GM15510 (cell line): Measurements from ENCODE around the gene PDGFRB.

ENCODE experiments used
- POLR2A ChIP-seq: IDR thresholded peaks from 3 replicates; pipeline ENCODE4 v1.6.1; 2011; ENCODE audit warnings: borderline replicate concordance; ENCODE audit not compliant: insufficient read length; ENCODE audit errors: extremely low read depth

The PDGFRB gene

DNA sequence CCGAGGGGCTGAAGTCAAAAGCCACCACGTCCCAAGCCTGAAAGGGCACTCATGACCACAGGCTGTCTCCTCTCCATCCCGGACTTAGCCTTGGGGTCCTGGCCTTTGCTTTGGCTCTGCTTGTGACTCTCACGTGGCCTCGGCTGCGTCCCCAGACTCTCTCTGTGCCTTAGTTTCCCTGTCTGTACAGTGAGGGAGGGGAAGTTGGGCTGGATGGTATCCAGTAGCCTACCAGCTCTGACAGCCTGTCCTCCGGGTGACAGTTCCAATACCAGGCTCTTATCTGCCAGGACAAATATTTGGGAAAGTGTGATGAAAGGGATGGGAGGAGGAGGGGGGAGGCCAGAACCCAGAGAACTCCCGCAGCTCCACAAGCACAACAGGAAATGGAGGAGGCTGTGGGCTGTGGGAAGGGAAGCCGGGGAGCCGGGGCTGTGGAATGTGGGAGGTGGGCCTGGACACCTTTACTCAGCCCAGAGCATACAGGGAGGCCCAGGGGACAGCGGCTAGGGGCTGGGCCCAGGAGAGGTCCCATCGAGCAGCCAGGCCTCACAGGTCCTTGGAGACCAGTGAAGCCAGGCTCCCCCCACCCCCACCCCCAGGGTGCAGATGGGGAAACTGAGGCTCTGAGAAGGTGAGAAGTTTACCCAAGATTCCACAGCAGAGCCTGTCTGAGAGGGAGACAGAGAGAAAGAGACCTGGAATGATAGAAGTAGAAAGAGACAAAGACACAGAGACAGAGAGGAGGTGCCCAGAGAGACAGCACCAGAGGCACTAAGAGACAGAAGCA, 18.3 kb downstream of the PDGFRB start:
- no peak for TF ChIP-seq POLR2A

- TF ChIP-seq POLR2A, result no peak
Measured at GRCh38 chr5:150136305-150137167, 19.1 kb downstream of the PDGFRB start.

DNA sequence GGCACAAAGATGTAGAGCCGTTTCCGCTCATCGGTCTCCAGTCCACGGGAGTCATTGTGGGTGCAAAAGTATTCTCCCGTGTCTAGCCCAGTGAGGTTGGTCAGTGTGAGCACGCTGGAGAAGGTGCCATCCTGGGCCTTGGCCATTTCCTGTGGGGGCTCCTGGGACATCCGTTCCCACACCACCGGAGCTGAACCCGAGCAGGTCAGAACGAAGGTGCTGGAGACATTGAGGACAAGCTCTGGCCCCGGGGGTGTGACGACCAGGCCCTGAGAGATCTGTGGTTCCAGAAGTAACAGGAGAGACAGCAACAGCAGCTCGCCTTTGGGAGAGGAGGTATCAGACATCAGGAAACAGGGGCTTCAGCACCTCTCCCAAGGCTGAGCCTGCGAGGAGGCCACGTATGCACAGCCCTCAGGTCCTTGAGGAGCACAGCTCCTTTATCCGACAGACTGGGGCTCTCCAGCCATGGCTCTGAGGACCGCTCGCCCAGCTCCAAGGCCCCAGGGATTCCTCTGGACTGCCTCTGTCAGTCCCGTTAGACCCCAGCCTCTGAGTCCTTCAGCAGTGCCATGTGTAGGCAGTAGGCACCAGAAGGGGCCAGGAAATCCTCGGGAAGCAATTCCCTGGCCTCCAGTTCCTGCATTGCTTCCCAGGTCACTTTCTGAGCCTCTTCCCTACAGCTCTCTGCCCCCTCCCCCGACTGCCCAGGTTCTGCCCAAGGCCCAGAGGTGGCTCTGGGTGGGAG, 19.9 kb downstream of the PDGFRB start:
- TF ChIP-seq POLR2A, result no peak

- no peak for TF ChIP-seq POLR2A
Measured at GRCh38 chr5:150134198-150134588, 21.5 kb downstream of the PDGFRB start.

GRCh38 chr5:150133581-150134197, 22.0 kb downstream of the PDGFRB start:
- TF ChIP-seq POLR2A, result no peak

DNA sequence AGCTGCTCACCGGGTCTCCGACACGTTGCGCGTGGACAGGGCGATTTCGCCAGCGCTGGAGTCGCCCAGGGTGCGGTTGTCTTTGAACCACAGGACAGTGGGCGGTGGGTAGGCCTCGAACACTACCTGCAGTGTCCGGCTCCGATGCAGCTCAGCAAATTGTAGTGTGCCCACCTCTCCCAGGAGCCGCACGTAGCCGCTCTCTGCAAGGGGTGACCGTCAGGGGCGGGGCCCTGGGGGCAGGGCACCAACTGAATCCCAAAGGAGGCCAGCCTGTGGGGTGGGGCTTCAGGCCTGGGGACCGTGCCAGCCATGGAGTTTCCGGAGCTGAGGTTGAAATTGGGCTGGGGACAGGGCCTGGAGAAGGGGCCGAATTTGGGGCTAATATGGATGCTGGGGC, 22.9 kb downstream of the PDGFRB start:
- no peak for TF ChIP-seq POLR2A

DNA sequence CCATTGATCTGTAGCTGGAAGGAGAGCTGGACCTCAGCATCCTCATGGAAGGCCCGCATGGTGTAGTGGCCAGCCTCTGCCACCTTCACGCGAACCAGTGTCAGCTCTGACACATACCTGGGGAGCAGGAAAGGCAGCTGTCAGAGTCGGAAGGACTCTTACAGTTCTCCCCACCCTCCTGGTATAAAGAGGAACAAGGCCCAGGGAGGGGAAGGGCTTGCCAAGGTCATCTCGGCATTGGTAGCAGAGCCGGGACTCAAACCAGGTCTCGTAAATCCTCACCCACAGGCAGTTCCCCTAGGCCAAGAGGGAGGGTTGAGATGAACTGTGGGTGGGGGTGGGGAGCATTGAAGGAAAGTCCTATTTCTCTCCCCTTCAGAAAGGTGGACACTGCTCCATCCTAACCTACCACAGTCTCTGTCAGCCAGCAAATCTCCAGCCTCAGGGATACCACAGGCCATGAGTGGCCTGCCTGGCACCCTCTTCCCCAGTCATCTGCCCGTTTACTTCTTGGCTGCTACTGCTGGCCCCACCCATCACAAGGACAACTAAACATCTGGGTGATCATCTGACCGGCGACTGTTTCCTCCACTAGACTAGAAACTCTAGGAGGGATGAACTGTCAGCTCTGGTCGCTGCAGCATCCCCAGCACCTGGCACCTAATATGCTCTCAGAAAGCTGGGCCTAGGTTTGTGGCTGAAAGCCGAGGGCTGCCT, 23.5 kb downstream of the PDGFRB start:
- TF ChIP-seq POLR2A, result no peak

GRCh38 chr5:150131461-150131860, 24.2 kb downstream of the PDGFRB start:
- TF ChIP-seq POLR2A, result no peak

DNA sequence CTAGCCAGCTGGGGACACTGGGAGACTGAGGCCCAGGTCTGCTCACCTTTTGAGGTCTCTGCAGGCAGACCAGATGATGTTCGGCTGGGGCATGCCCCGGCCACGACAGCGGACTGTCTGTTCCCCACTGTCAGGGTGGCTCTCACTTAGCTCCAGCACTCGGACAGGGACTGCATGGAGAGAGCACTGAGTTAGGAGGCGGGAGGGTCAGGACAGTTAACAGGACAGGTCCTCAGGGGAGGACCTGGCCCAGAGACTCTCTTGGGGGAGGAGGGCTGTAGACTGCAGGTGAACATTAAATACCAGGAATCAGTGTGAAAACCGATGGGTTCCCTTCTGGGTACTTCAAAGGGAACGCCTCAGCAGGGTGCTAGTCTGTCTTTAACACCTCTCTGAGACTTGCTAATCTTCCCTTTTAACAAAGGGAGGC, 25.1 kb downstream of the PDGFRB start:
- no peak for TF ChIP-seq POLR2A

DNA sequence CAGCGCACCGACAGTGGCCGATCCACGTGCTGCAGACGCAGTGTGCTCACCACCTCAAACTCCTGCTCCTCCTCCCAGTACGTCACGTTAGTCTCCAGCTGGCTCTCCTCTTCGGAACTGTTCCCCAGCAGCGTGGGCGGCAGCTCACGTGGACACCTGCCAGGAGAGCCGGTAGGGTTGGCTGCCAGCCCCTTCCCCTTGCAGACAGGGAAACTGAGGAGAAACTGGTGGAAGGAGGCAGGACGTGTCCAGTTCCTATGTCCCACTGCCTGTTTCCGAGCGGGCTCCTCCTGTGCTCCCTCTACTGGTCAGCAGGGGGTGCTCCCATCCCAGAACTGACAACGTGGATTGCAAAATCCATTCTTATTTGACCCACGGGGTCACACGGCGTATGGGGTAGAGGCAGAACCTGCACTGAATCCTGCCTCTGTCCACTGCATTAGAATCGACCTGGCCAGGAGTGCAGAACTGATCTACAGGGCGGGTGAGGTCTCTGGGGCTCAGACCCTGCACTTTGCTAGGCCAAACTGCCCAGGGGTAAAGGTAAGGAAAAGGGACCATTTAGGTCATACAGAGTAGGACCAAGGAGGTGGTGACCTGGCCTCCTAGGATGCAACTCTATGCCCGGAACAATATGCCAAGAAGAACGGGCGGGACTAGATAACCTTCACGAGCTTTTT, 25.7 kb downstream of the PDGFRB start:
- no peak for TF ChIP-seq POLR2A

GRCh38 chr5:150129454-150129812, 26.2 kb downstream of the PDGFRB start:
- no peak for TF ChIP-seq POLR2A

DNA sequence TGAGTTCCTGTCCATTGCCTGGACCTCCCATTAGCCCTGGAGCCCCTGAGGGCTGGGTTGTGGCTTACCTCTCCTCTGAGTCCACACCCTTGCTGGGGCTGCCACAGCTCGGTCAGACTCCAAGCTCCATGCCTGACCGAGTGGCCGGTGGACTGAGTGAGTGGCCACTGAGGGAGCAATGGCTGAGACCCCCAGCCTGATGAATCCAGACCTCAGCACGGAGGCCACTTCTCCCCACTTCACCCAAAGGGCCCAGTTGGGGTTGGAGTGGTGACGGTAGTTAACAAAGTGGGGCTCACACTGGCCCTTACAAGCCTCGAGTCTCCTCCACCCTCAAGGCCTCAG, 28.8 kb downstream of the PDGFRB start:
- TF ChIP-seq POLR2A, result no peak

DNA sequence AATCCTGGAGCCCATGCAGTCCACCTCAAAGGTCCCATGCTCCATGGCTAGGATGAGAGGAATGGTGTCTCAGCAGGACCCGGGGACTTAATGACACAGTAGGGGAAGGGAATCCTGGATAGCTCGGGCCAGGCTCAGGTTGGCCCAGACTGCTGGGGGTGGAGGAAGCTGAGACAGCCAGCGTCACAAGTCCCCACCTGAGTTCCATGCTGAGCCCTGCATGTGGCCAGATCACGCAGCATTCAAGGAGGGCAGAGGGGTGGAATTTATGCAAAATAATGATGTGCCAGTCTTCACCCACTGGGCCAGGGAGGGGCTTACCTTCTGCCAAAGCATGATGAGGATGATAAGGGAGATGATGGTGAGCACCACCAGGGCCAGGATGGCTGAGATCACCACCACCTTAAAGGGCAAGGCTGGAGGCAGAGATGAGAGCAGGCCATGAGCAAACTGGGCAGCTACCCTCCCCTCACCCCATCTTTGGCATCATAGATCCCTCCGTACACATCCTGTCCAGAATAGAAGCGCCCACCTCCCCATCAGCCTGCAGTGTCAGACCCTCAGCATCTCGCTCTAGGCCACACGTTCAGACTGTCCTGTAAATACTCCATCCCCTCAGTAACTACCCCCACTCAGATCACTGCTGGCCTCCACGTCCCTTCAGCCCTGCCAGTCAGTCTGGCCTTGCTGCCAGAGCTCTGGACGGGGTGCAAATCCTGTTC, 29.3 kb downstream of the PDGFRB start:
- TF ChIP-seq POLR2A, result no peak
